ENCODE data around the gene FAM83D. TPM values are rescaled to one million over a fixed set of nuclear protein-coding genes. Genes with fewer than 3 reads are reported as not detected.
A peak's percentile ranks its signal among the peaks of the same experiment; 100 is the strongest.

FAM83D gene
- polyA plus RNA-seq, 2 of the 4 experiments (the other 2 are of a cell fraction) = 57.1 to 58.3 TPM

GRCh38 chr20:38931984-38932383, 5.8 kb downstream of the FAM83D start:
- CTCF ChIA-PET = interaction anchor here (1.1 to 1.4 kb wide), 3 partner anchors 9 to 118 kb away, joined by 3 to 6 read pairs (median 5); no protein-coding TSS in a partner anchor
- DNase-seq (ENCODE audit: low read depth in 1 of 2, low spot score in 1 of 2) (no peak), ATAC-seq (no peak), FAIRE-seq (no peak)
- H3K4me1 ChIP-seq = peaks cover 64% of the 10 kb centered on the region
- TF ChIP-seq ZFP36 (IDR thresholded peaks at IDR 0.05; ENCODE audit: borderline replicate concordance, partially characterized antibody) (no peak), KDM1A (IDR thresholded peaks at IDR 0.05; ENCODE audit: low read depth) (no peak), PHF8 (IDR thresholded peaks at IDR 0.05; ENCODE audit: borderline replicate concordance, low read depth) (no peak), ZSCAN20 (CRISPR knock-in tag; IDR thresholded peaks at IDR 0.05) (no peak), RARB (CRISPR knock-in tag; IDR thresholded peaks at IDR 0.05) (no peak), HMGXB4 (CRISPR knock-in tag; IDR thresholded peaks at IDR 0.05; ENCODE audit: borderline replicate concordance) (no peak), POLR2A (IDR thresholded peaks at IDR 0.05; ENCODE audit: low read length) (no peak), REST (IDR thresholded peaks at IDR 0.05) (no peak), EHMT2 (IDR thresholded peaks at IDR 0.05; ENCODE audit: low read depth) (no peak)
- no peak overlapping the region for H3K4me2 ChIP-seq
- 95% methylated on average over 4 of the region's 4 CpGs for WGBS (ENCODE audit: missing lambda C conversion rate)
- no peak overlapping the region for H3K4me3 ChIP-seq
- H3K27ac ChIP-seq = peak overlapping the region in 1 of 2 experiments; percentile 7; a peak in 1 of 6 replicates
- POLR2A ChIA-PET = interaction anchor here (1.2 kb wide), 1 partner anchor 31 kb away, joined by 6 read pairs; the partner anchor contains the start of gene DHX35
- H3K9me3 ChIP-seq = no peaks in the 10 kb centered on the region

GRCh38 chr20:38932457-38933120, 6.4 kb downstream of the FAM83D start:
- Histone ChIP-seq H3K4me3 (no peak overlapping the region), H3K9me3 (no peaks in the 10 kb centered on the region), H3K4me2 (0 out of 3 replicates have a peak overlapping the region, but pooled peaks have one; percentile 11), H3K27ac (0 out of 6 replicates have a peak overlapping the region, but pooled peaks of 1 of the 2 experiments have one; percentile 7), H3K4me1 (peaks cover 69% of the 10 kb centered on the region)
- CTCF ChIA-PET = interaction anchor here (1.1 to 1.4 kb wide), 3 partner anchors 9 to 117 kb away, joined by 3 to 6 read pairs (median 5); no protein-coding TSS in a partner anchor
- no peak for ATAC-seq
- TF ChIP-seq SMC3 (IDR thresholded peaks at IDR 0.05) (no peak), FOXS1 (CRISPR knock-in tag; IDR thresholded peaks at IDR 0.05) (no peak), ZSCAN20 (CRISPR knock-in tag; IDR thresholded peaks at IDR 0.05) (no peak), SREBF2 (IDR thresholded peaks at IDR 0.05) (no peak), RARB (CRISPR knock-in tag; IDR thresholded peaks at IDR 0.05) (no peak), CEBPB (IDR thresholded peaks at IDR 0.05) (0 out of 4 replicates have a peak, but pooled peaks of 1 of the 2 experiments have one; percentile 5), FOSL2 (IDR thresholded peaks at IDR 0.05) (no peak), FOSL2 (CRISPR knock-in tag; IDR thresholded peaks at IDR 0.05) (no peak)
- no peak for DNase-seq (ENCODE audit: low read depth in 1 of 2, low spot score in 1 of 2)
- WGBS (ENCODE audit: missing lambda C conversion rate) = 88% methylated on average over 9 of the region's 9 CpGs
- FAIRE-seq = no peak
- POLR2A ChIA-PET = interaction anchor here (1.2 kb wide), 1 partner anchor 30 kb away, joined by 6 read pairs; the partner anchor contains the start of gene DHX35

- TF ChIP-seq HEYL (CRISPR knock-in tag; IDR thresholded peaks at IDR 0.05) (no peak), MAFK (IDR thresholded peaks at IDR 0.05; ENCODE audit: partially characterized antibody) (no peak), ZFP36 (IDR thresholded peaks at IDR 0.05; ENCODE audit: borderline replicate concordance, partially characterized antibody) (no peak), EHMT2 (IDR thresholded peaks at IDR 0.05; ENCODE audit: low read depth) (no peak), USF2 (IDR thresholded peaks at IDR 0.05) (no peak), RARB (CRISPR knock-in tag; IDR thresholded peaks at IDR 0.05) (no peak)
- no peak for DNase-seq (ENCODE audit: low read depth in 1 of 2, low spot score in 1 of 2)
- CTCF ChIA-PET = interaction anchor here (1.0 to 1.5 kb wide), 2 partner anchors 10 to 40 kb away, joined by 3 to 5 read pairs; no protein-coding TSS in a partner anchor
- Histone ChIP-seq H3K9me3 (no peaks in the 10 kb centered on the region), H3K27ac (no peak overlapping the region), H3K4me2 (no peak overlapping the region), H3K4me3 (no peak overlapping the region), H3K4me1 (peaks cover 54% of the 10 kb centered on the region)
- no peak for FAIRE-seq
- no peak for ATAC-seq
- WGBS (ENCODE audit: missing lambda C conversion rate) = 92% methylated on average over 5 of the region's 5 CpGs
- POLR2A ChIA-PET = no interaction called here
These were observed 8.3 kb downstream of the FAM83D start for GRCh38 chr20:38934530-38934929.
